ENCODE data around the gene FAM229A.
A peak's percentile ranks its signal among the peaks of the same experiment; 100 is the strongest.
"Not testable (repeated sequence)": the region's sequence is repeated elsewhere in the genome, so short reads cannot be mapped to it uniquely, and the experiment has no call there.

FAM229A gene

DNA sequence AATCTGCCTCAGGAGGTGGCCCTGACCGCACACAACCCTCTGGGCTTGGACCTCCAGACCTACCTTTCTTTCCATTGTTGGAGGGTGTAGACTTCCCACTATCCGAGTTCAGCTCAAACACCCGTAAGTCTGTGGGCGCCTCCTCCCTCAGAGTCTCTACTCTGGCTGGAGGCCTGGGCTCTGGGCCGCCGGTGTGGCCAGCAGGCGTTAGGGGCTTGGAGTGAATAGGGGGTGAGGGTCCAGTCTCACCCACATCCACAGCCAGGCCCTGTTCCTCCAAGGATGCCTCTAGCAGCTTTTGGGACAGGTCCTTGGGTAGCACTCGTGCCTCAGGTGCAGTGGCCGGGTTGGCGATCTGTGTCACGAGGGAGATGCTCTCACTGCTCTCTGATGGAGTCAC, 13.9 kb upstream of the FAM229A start:
- DNase-seq, result no peak

DNA sequence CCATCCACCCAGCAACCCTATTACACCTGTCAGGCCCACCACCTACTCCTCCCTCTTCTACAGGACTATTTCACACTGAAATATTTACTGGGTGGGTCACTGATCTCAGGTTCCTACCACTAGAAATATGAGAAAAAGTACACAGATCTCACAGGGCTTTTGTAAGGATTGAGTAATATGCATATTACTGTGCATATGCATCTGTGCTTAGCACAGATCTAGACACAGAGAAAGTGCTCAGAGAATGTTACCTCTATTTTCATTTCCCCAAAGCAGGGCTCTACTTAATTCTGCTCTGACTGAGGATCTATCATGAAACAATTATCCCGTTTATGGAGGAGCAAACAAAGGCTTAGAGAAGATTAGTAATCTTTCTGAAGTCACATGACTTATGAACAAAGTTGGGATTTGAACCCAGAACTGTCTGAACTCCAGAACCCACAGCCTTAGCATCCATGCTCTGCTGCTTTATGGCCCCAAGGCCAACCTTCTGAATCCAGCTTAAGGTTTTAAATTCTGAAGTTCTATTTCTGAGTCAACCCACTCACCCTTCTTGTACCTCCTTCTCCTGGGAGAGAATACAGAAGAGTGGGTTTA, 11.8 kb upstream of the FAM229A start:
- no peak for DNase-seq

DNA sequence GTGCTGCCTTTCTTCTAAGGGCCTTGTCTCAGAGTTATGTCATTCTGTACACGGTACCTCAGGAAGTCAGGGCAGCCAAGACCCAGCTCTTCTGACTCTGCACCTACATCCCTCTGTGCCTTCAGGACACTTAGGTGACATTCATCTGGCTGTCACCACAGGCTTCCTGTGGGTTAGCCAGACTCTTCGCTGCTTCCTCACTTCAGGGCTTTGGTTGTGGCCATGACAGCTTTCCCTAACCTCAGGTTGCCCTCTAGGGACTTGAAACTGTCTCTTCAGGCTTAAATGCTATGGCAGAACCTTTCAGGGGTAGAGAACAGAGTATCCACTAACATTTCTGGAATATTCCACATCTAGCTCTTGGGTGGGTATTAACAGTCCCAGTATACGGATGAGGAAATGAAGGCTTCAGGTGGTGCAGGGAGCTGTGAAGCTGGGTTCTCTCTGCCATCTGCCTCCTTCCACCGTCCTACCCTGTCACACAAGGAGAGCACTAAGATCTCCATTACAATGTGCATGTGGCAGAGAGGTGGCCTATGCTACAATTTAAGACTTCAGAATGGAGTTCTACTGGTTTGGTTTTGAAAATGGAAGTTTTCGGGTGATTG, 10.0 kb upstream of the FAM229A start:
- no peak for DNase-seq

DNA sequence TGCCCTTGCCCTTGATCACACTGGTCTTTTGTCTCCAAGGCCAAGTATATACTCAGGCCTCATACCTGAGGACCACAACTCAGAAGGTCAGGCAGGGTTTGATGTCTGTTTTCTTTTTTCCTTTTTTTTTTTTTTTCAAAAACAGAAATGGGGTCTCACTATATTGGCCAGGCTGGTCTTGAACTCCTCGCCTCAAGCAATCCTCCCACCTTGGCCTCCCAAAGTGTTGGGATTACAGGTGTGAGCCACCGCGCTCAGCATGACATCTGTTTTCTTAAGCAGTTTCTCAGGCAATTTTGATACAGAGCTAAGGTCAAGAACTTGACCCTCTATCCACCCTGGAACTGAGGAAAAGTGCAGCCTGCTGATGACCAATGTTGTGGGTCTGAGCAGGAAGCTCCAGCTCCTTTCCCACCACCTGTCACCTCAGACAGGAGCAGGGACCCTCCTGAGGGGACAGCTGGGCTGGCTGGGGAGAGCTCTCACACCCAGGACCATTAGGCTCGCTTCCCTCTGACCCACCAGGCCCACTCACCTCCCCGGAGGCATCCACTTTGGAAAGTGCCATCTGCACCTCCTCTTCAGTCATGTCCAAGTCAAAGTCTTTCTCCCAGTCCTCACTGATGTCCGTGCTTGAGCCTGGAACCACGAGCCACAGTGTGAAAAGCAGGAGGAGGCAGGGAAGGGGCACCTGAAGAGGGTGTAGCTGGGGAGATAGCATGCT, 5.8 kb upstream of the FAM229A start:
- no peak for DNase-seq

DNA sequence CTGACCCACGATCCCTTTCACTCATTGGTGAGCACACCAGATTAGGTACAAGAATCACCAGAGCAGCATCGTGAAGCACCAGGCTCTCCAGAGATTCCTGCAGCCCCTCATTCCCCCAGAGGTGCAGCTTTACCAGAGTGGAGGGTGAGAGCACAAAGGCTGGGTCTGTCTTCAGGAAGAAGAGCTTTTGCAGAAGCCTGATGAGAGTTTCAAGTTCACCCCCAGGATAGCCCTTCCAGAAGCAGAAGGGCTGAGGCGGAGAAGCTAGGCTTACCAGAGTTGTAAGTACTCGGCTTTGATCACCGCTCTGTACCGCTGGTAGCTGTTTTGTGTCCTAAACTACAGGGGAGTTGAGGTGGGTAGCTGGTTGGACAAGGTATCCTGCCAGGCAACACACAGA, 3.2 kb upstream of the FAM229A start:
- DNase-seq, result no peak

DNA sequence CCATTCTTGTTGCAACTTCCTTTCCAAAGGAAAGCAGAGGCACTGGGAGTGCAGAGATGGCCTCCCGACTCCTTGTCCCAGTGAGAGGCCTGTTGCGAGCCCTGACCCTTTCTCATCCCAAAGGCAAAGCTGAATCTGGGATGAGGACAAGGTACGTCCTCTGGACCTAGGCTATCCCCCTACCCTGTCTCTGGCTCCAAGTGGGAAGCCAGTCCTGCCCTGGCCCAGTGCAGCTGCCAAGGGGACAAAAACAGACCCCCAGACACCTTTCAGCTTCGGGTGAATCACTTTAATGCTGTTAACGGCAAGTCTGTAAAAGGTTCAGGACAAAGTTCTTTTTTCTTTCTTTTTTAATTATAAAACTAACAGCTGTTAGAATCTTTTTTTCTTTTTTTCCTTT, 2.6 kb upstream of the FAM229A start:
- DNase-seq, result no peak

DNA sequence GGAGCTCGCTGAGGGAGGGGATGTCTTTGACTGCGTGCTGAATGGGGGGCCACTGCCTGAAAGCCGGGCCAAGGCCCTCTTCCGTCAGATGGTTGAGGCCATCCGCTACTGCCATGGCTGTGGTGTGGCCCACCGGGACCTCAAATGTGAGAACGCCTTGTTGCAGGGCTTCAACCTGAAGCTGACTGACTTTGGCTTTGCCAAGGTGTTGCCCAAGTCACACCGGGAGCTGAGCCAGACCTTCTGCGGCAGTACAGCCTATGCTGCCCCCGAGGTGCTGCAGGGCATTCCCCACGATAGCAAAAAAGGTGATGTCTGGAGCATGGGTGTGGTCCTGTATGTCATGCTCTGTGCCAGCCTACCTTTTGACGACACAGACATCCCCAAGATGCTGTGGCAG, 1.4 kb upstream of the FAM229A start:
- DNase-seq, result no peak

DNA sequence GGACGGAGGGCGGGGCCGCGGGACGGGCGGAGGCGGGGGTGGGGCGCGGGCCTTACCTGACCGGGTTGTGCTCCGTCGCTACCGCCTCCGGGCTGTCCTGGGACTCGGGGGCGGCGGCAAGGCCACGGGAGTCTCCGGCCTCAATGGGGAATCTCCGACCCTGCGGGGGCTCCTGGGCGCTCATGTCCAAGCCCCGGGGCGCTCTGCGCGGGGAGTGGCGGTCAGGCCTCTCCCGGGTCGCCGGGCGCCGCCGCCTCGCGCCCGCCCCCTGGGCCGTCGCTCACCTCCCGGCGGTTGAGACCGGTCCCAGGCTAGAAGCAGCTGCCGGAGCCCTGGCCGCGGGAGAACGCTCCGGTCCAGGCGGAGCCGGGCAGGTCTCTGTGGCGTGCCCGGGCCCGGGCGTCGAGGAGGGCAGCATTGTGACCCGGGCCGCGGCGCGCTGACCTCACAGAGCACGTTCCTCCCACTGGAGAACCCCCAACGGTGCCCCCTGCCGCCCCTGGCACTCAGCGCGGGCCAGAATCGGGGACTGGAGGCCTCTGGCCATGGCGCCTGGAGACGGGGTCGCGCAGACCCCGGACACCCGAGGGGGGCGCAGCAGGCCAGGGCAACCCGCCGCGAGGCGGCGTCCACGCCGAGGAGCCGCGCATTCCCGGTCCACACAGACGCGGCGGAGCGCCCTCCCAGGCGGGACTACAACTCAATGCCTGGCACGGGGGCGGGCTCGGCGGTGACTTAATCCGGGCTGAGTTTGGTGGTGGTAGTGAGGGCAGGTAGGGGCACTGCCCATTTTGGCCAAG, 411 bp downstream of the FAM229A start:
- no peak for DNase-seq

DNA sequence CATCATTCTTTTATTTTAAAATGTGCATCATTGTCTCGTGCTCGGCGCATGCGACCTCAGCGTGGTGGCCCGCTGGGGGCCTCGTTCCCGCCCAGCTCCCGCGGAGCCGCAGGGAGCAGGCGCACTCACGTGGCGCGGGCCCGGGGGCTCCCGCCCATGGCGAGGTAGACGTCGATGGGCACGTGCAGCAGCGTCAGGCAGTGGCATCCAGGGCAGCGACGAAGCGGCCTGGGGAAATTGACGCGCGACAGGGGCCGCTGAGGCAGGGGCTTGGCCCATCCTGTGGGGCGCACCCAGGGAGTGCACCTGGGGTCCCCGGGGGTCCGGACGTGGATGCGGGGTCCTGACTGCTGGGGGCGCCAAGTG, 994 bp downstream of the FAM229A start:
- no peak for DNase-seq

- DNase-seq, result no peak
These were observed 3.9 kb downstream of the FAM229A start for GRCh38 chr1:32358435-32358834.

GRCh38 chr1:32357614-32358013, 4.7 kb downstream of the FAM229A start:
- DNase-seq, result no peak

GRCh38 chr1:32356478-32356877, 5.8 kb downstream of the FAM229A start:
- DNase-seq, result no peak

- DNase-seq, result not testable (repeated sequence)
These were observed 6.5 kb downstream of the FAM229A start for GRCh38 chr1:32355778-32356177.

DNA sequence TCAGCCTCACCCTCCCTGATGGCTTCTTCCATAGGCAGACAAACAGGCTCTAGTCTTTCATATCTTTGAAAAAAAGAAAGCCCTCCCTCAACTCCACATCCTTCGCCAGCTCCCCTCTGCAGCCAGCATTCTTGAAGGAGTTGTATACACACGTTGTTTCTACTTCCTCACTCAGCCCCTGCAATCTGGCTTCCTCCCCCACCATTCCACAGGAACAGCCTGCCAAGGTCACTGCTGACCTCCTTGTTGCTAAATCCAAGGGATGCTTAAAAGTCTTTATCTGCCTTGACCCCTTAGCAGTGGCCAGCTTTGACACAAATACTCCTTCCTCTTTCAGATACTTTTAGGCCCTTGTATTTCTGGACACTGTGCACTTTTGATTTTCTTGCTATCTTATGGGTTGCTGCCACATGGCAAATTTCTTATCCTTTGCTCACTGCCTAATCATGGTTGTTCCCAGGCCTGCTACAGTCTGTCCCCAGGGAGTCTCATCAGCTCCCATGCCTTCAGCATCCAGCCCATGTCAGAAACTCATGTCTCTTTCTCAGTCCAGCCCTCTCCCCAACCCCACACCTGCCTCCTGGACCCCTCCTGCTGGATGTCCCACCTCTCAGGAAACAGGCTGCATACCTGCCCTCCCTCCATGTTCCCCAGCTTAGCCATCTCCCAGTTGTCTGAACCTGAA, 8.3 kb downstream of the FAM229A start:
- no peak for DNase-seq

GRCh38 chr1:32353431-32353830, 8.9 kb downstream of the FAM229A start:
- no peak for DNase-seq

- no peak for DNase-seq
These were observed 9.4 kb downstream of the FAM229A start for GRCh38 chr1:32352831-32353383.

GRCh38 chr1:32352239-32352745, 10.0 kb downstream of the FAM229A start:
- no peak for DNase-seq

- peak; percentile 98 for DNase-seq
These were observed 10.7 kb downstream of the FAM229A start for GRCh38 chr1:32351399-32352238.

DNA sequence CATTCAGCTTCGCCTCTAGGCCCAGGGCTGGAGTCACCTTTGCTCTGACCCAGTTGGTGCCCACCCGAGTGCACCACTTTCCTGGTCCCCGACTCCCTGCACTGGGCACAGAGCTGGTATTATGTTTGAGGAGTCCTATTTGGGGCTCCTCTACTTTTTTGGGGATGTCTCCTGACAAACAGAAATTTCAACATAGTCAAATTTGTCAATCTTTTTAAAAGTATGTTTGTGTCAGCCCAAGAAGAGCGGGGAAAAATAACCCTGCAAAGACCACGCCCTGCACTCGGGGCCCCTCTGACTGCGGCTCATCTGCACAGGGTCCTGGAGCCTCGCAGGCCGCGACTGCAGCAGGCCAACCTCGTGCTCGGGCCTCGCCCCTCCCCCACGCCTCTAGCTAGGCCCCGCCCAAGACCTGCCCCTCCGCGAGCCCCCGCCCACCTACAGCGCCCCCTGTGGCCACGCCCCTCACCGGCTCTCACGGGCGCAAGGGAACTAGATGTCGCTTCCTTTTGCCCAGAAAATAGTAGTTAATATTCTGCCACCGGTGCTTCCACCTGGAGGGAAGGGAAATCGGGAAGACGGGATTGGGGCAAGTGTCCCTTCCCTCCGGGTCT, 11.4 kb downstream of the FAM229A start:
- DNase-seq, result peak; percentile 84

GRCh38 chr1:32349211-32349708, 13.0 kb downstream of the FAM229A start:
- no peak for DNase-seq

Data from NCI-H345 (cell line).